Chondrocyte (in vitro differentiated cells): ENCODE measurements around the gene MAB21L2. TPM values are rescaled to one million over a fixed set of nuclear protein-coding genes. Genes with fewer than 3 reads are reported as not detected.

Source experiments
- DNase-seq: peaks from one replicate; pipeline ENCODE4 v3.0.0; 2021; ENCODE audit warnings: mixed read lengths, low spot score
- H3K27ac Mint-ChIP-seq: one replicate; pipeline ENCODE4 v1.8.0; 2021; ENCODE audit warnings: mild to moderate bottlenecking, moderate library complexity, mixed read lengths; ENCODE audit not compliant: unreplicated experiment
- H3K27me3 Mint-ChIP-seq: 2 replicates; pipeline ENCODE4 v1.8.0; 2021; ENCODE audit warnings: low read depth, mixed read lengths
- H3K36me3 Mint-ChIP-seq: 2 replicates; pipeline ENCODE4 v1.8.0; 2021; ENCODE audit warnings: low read depth, mixed read lengths
- H3K4me1 Mint-ChIP-seq: 2 replicates; pipeline ENCODE4 v1.8.0; 2021; ENCODE audit warnings: low read depth, mild to moderate bottlenecking, mixed read lengths
- H3K4me3 Mint-ChIP-seq: one replicate; pipeline ENCODE4 v1.8.0; 2021; ENCODE audit warnings: mild to moderate bottlenecking, moderate library complexity, mixed read lengths; ENCODE audit not compliant: unreplicated experiment
- H3K9me3 Mint-ChIP-seq: 2 replicates; pipeline ENCODE4 v1.8.0; 2021; ENCODE audit warnings: low read depth, mixed read lengths
- CTCF ChIP-seq: fragments of 200-600 bp; sonication (generic); IDR thresholded peaks from 2 replicates; pipeline ENCODE4 v1.5.0; 2021; ENCODE audit warnings: antibody characterized with exemption, mild to moderate bottlenecking, moderate library complexity
- total RNA-seq: library from RNA; stranded (reverse); gene quantifications from 3 replicates; pipeline ENCODE4 v1.2.1, GENCODE V29; 2021

Gene MAB21L2
- total RNA-seq, 1 donor from 2014 or later: 4.2 TPM

GRCh38 chr4:150582873-150583286 lies 929 bp downstream of the MAB21L2 start:
- Mint-ChIP-seq H3K4me3 (peak overlapping the region; percentile 85), H3K9me3 (no peaks in the 10 kb centered on the region), H3K36me3 (no peaks in the 10 kb centered on the region), H3K27ac (peak overlapping the region; percentile 92), H3K4me1 (peaks cover 59% of the 10 kb centered on the region), H3K27me3 (no peaks in the 10 kb centered on the region)
- DNase-seq: no peak
- TF ChIP-seq CTCF: no peak

DNA sequence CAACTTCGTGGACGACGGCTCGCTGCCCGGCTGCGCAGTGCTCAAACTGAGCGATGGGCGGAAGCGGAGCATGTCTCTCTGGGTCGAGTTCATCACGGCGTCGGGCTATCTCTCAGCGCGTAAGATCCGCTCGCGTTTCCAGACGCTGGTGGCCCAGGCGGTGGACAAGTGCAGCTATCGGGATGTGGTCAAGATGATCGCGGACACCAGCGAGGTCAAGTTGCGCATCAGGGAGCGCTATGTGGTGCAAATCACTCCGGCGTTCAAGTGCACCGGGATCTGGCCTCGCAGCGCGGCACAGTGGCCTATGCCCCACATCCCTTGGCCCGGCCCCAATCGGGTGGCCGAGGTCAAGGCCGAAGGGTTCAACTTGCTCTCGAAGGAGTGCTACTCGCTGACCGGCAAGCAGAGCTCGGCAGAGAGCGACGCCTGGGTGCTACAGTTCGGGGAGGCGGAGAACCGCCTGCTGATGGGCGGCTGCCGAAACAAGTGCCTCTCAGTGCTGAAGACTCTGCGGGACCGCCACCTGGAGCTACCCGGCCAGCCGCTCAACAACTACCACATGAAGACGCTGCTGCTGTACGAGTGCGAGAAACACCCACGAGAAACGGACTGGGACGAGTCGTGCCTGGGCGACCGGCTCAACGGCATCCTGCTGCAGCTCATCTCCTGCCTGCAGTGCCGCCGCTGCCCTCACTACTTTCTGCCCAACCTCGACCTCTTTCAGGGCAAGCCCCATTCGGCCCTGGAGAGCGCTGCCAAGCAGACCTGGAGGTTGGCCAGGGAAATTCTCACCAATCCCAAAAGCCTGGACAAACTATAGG lies 1.5 kb downstream of the MAB21L2 start:
- H3K27ac Mint-ChIP-seq: peak overlapping the region; percentile 92
- peaks cover 63% of the 10 kb centered on the region for H3K4me1 Mint-ChIP-seq
- H3K4me3 Mint-ChIP-seq: peak overlapping the region; percentile 85
- no peaks in the 10 kb centered on the region for H3K27me3 Mint-ChIP-seq
- DNase-seq: peak; percentile 92
- TF ChIP-seq CTCF: no peak
- no peaks in the 10 kb centered on the region for H3K9me3 Mint-ChIP-seq
- H3K36me3 Mint-ChIP-seq: no peaks in the 10 kb centered on the region

- no peaks in the 10 kb centered on the region for H3K27me3 Mint-ChIP-seq
- H3K4me3 Mint-ChIP-seq: peak overlapping the region; percentile 85
- DNase-seq: no peak
- H3K9me3 Mint-ChIP-seq: no peaks in the 10 kb centered on the region
- H3K4me1 Mint-ChIP-seq: peaks cover 62% of the 10 kb centered on the region
- H3K27ac Mint-ChIP-seq: peak overlapping the region; percentile 92
- H3K36me3 Mint-ChIP-seq: no peaks in the 10 kb centered on the region
- TF ChIP-seq CTCF: no peak
Observed at GRCh38 chr4:150584111-150584915, 2.4 kb downstream of the MAB21L2 start.

DNA sequence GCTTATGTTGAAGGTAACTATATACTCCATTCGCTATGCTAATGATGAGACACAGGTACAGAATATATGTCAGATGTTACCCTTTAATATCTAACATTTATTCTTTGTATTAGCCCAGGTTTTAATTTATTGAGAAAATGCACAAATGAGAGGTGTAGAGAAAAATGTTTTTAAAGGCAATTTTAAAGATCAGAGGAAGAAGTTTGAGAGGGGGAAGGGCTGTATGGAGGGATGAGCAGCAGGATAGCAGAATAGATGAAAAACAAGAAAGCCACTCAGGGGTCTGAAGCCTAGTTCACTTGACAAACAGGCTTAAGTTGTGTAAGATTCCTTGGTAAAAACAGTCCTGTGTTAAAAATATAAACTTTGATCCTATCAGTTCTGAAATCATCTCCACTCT lies 3.7 kb downstream of the MAB21L2 start:
- Mint-ChIP-seq H3K9me3 (no peaks in the 10 kb centered on the region), H3K36me3 (no peaks in the 10 kb centered on the region), H3K27ac (peak overlapping the region; percentile 14), H3K4me3 (peak overlapping the region; percentile 68), H3K4me1 (peaks cover 59% of the 10 kb centered on the region), H3K27me3 (no peaks in the 10 kb centered on the region)
- no peak for TF ChIP-seq CTCF
- no peak for DNase-seq

DNA sequence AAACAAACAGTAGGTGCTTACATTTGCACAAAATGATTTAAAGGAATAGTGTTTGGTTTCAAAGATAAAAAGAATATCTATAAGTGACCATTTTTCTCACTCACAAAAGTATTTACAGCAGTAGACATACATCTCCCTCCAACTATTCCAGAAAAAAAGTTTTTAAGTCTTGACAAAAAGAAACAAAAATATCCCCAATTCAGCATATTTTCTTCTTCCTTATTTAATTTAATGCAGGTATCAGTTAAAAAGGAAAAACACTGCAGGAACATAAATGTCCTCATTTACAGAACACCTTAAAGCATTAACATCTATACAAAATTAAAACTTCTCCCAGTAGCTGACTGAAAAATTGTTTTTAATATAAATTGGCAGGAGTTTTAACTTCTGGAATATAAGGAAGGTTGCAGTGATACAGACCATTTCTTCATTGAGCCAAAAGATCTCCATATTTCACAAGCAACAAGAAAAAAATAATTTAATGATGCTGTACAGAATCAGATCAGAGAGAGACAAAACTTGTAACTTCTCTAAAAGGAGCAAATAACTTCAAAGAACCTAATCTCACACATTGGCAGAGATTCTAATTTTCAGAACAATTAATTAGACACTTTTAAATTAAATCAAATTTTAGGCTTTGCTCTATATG lies 4.3 kb downstream of the MAB21L2 start:
- TF ChIP-seq CTCF: no peak
- Mint-ChIP-seq H3K9me3 (no peaks in the 10 kb centered on the region), H3K27me3 (no peaks in the 10 kb centered on the region), H3K36me3 (no peaks in the 10 kb centered on the region), H3K4me3 (peak overlapping the region; percentile 68), H3K27ac (no peak overlapping the region), H3K4me1 (peaks cover 62% of the 10 kb centered on the region)
- DNase-seq: no peak
